Stimulated activated CD8-positive, alpha-beta memory T cell treated with anti-CD3 and anti-CD28 coated beads, Interleukin-4, amount 100 ng/mL, for 48 hours (primary cell): Measurements from ENCODE around the gene CARS1.
A peak's percentile ranks its signal among the peaks of the same experiment; 100 is the strongest.

Experiments used
- DNase-seq: peaks from one replicate; pipeline ENCODE4 v3.0.0-alpha.2; 2020

Gene CARS1

GRCh38 chr11:3007404-3008010 is 49.7 kb downstream of the CARS1 start:
- DNase-seq, result no peak

GRCh38 chr11:3006505-3007260 is 50.5 kb downstream of the CARS1 start:
- peak; percentile 59 for DNase-seq

- no peak for DNase-seq
Measured at GRCh38 chr11:3004481-3004880, 52.7 kb downstream of the CARS1 start.

- DNase-seq, result no peak
Measured at GRCh38 chr11:3003396-3004231, 53.6 kb downstream of the CARS1 start.

GRCh38 chr11:3002871-3003270 is 54.4 kb downstream of the CARS1 start:
- no peak for DNase-seq

GRCh38 chr11:3002351-3002861 is 54.8 kb downstream of the CARS1 start:
- DNase-seq, result no peak

GRCh38 chr11:3001496-3001895 is 55.7 kb downstream of the CARS1 start:
- no peak for DNase-seq

GRCh38 chr11:3000032-3000961 is 56.9 kb downstream of the CARS1 start:
- DNase-seq, result no peak

- DNase-seq, result no peak
Measured at GRCh38 chr11:2999464-2999998, 57.7 kb downstream of the CARS1 start.

GRCh38 chr11:2998073-2998850 is 59.0 kb downstream of the CARS1 start:
- DNase-seq, result no peak

- no peak for DNase-seq
Measured at GRCh38 chr11:2997406-2997805, 59.8 kb downstream of the CARS1 start.

- DNase-seq, result no peak
Measured at GRCh38 chr11:2996976-2997375, 60.2 kb downstream of the CARS1 start.

GRCh38 chr11:2995893-2996554 is 61.2 kb downstream of the CARS1 start:
- DNase-seq, result no peak

- DNase-seq, result peak; percentile 21
Measured at GRCh38 chr11:2995031-2995561, 62.1 kb downstream of the CARS1 start.

GRCh38 chr11:2994336-2994730 is 62.9 kb downstream of the CARS1 start:
- DNase-seq, result peak; percentile 18

GRCh38 chr11:2992997-2993325 is 64.3 kb downstream of the CARS1 start:
- no peak for DNase-seq

- DNase-seq, result peak; percentile 96
Measured at GRCh38 chr11:2992234-2992996, 64.8 kb downstream of the CARS1 start, which contains the start of gene NAP1L4. Gene NAP1L4, minus strand, starts transcription at chr11:2992329. Its CDS starts 13,109 bp downstream, at chr11:2979220.

- peak; percentile 65 for DNase-seq
Measured at GRCh38 chr11:2991452-2992233, 65.6 kb downstream of the CARS1 start.
